Neural cell (in vitro differentiated cells): ENCODE measurements around the gene STN1. TPM values are rescaled to one million over a fixed set of nuclear protein-coding genes. Genes with fewer than 3 reads are reported as not detected.

Experiments used
- H2AFZ ChIP-seq: fragments of 200-600, 300-800 bp; sonication (generic), shearing (Covaris generic); 2 replicates; pipeline ENCODE4 v1.6.0; 2014; ENCODE audit warnings: low read depth, mild to moderate bottlenecking, antibody characterized with exemption, low read length, moderate library complexity
- H3F3A ChIP-seq: fragments of 200-600 bp; shearing (Covaris generic); 2 replicates; pipeline ENCODE4 v1.6.1; 2016; ENCODE audit warnings: mild to moderate bottlenecking, moderate library complexity, mixed read lengths, antibody characterized with exemption, low read length; ENCODE audit not compliant: insufficient read depth, poor library complexity, severe bottlenecking
- H3K27ac ChIP-seq: fragments of 200-600, 300-800 bp; sonication (generic), shearing (Covaris generic); 2 replicates; pipeline ENCODE4 v1.5.1; 2014; ENCODE audit warnings: mild to moderate bottlenecking, low read length, moderate library complexity
- H3K27me3 ChIP-seq: fragments of 300-800, 200-600 bp; sonication (generic), shearing (Covaris generic); 2 replicates; pipeline ENCODE4 v1.6.0; 2014; ENCODE audit warnings: mild to moderate bottlenecking, low read depth, low read length, moderate library complexity; ENCODE audit not compliant: insufficient read depth
- H3K36me3 ChIP-seq: fragments of 300-800, 200-600 bp; sonication (generic), shearing (Covaris generic); 2 replicates; pipeline ENCODE4 v1.5.1; 2014; ENCODE audit warnings: mild to moderate bottlenecking, antibody characterized with exemption, low read length, moderate library complexity; ENCODE audit not compliant: insufficient read depth
- H3K4me2 ChIP-seq: fragments of 300-800, 200-600 bp; sonication (generic), shearing (Covaris generic); 2 replicates; pipeline ENCODE4 v1.6.0; 2014; ENCODE audit warnings: mild to moderate bottlenecking, low read length
- H3K4me3 ChIP-seq: fragments of 300-800, 200-600 bp; sonication (generic), shearing (Covaris generic); 2 replicates; pipeline ENCODE4 v1.5.1; 2014; ENCODE audit warnings: mild to moderate bottlenecking, low read length, moderate library complexity
- H3K79me2 ChIP-seq: fragments of 200-600 bp; shearing (Covaris generic); replicated peaks from 2 replicates; pipeline ENCODE4 v1.6.0; 2014; ENCODE audit warnings: mild to moderate bottlenecking, low read length, moderate library complexity; ENCODE audit not compliant: insufficient read depth
- H3K9ac ChIP-seq: fragments of 300-800, 200-600 bp; sonication (generic), shearing (Covaris generic); 2 replicates; pipeline ENCODE4 v1.6.1; 2016; ENCODE audit warnings: mild to moderate bottlenecking, low read length, mixed read lengths
- H3K9me2 ChIP-seq: fragments of 200-600 bp; shearing (Covaris generic); 2 replicates; pipeline ENCODE4 v1.6.1; 2016; ENCODE audit warnings: mild to moderate bottlenecking, low read length, mixed read lengths; ENCODE audit not compliant: insufficient read depth
- H3K9me3 ChIP-seq: fragments of 200-600, 300-800 bp; sonication (generic), shearing (Covaris generic); 2 replicates; pipeline ENCODE4 v1.6.1; 2016; ENCODE audit warnings: mild to moderate bottlenecking, mixed run types, low read length, moderate library complexity, mixed read lengths
- H4K20me1 ChIP-seq: fragments of 200-600 bp; shearing (Covaris generic); 2 replicates; pipeline ENCODE4 v1.6.1; 2016; ENCODE audit warnings: mild to moderate bottlenecking, mixed run types; ENCODE audit not compliant: insufficient read depth
- CTCF ChIP-seq: fragments of 450-650 bp; IDR thresholded peaks from 2 replicates; pipeline ENCODE4 v1.5.1; 2014; ENCODE audit warnings: antibody characterized with exemption, mild to moderate bottlenecking, moderate library complexity; ENCODE audit not compliant: poor library complexity, severe bottlenecking
- EP300 ChIP-seq: fragments of 450-650 bp; conservative IDR thresholded peaks from 2 replicates; pipeline ENCODE4 v1.6.1; 2014; ENCODE audit warnings: antibody characterized with exemption, mild to moderate bottlenecking, moderate library complexity; ENCODE audit not compliant: poor library complexity, severe bottlenecking
- MXI1 ChIP-seq: fragments of 450-650 bp; conservative IDR thresholded peaks from 2 replicates; pipeline ENCODE4 v1.6.1; 2014; ENCODE audit warnings: antibody characterized with exemption, mild to moderate bottlenecking; ENCODE audit not compliant: poor library complexity, severe bottlenecking
- POLR2AphosphoS5 ChIP-seq: IDR thresholded peaks from 2 replicates; pipeline ENCODE4 v1.6.1; 2012
- RAD21 ChIP-seq: fragments of 450-650 bp; conservative IDR thresholded peaks from 2 replicates; pipeline ENCODE4 v1.6.1; 2014; ENCODE audit warnings: antibody characterized with exemption, mild to moderate bottlenecking, moderate library complexity
- REST ChIP-seq: IDR thresholded peaks from 2 replicates; pipeline ENCODE4 v1.6.1; 2012; ENCODE audit warnings: borderline replicate concordance
- SMC3 ChIP-seq: fragments of 450-650 bp; conservative IDR thresholded peaks from 2 replicates; pipeline ENCODE4 v1.6.1; 2014; ENCODE audit warnings: antibody characterized with exemption, mild to moderate bottlenecking, moderate library complexity; ENCODE audit not compliant: poor library complexity
- TAF1 ChIP-seq: IDR thresholded peaks from 2 replicates; pipeline ENCODE4 v1.6.1; 2012; ENCODE audit warnings: low read depth
- polyA minus RNA-seq: library from RNA; depleted of rRNA, polyadenylated mRNA; stranded (reverse); fragments of >200 nt; gene quantifications from 2 replicates; pipeline ENCODE4 v1.2.3, GENCODE V29; 2014
- polyA plus RNA-seq: library from polyadenylated mRNA; depleted of rRNA; stranded (reverse); fragments of >200 nt; gene quantifications from 2 replicates; pipeline ENCODE4 v1.2.3, GENCODE V29; 2014

Gene STN1
- polyA plus RNA-seq (8.4 and 9.4 TPM in 2 replicates), polyA minus RNA-seq (9.7 and 10.2 TPM in 2 replicates)

GRCh38 chr10:103918053-103918846 is at the start of gene STN1:
Gene STN1, minus strand, starts transcription at chr10:103918184. Its CDS starts 590 bp downstream, at chr10:103917594.
- TF ChIP-seq POLR2AphosphoS5 (peak; percentile 31), CTCF (peak; percentile 49), EP300 (no peak), TAF1 (no peak), SMC3 (no peak), MXI1 (peak; percentile 1), REST (peak; percentile 15)
- peak within 1 kb of the TSS; percentile 75 for H3K4me2 ChIP-seq
- no peaks in the 10 kb centered on the region for H3K36me3 ChIP-seq
- H3K79me2 ChIP-seq, result no peaks in the 10 kb centered on the region
- H3K27me3 ChIP-seq, result no peaks in the 10 kb centered on the region
- H3K9me3 ChIP-seq, result no peaks in the 10 kb centered on the region
- no peaks in the 10 kb centered on the region for H3F3A ChIP-seq
- H3K27ac ChIP-seq, result no peak within 1 kb of the TSS
- H3K9ac ChIP-seq, result peak within 1 kb of the TSS; percentile 58
- H2AFZ ChIP-seq, result peak within 1 kb of the TSS; percentile 93
- H3K9me2 ChIP-seq, result no peaks in the 10 kb centered on the region
- H3K4me3 ChIP-seq, result peak within 1 kb of the TSS; percentile 77
- H4K20me1 ChIP-seq, result no peaks in the 10 kb centered on the region

GRCh38 chr10:103967448-103968071 is 49.6 kb upstream of the STN1 start:
- no peak for TF ChIP-seq RAD21
- H3K4me3 ChIP-seq, result peak overlapping the region; percentile 90
- no peaks in the 10 kb centered on the region for H3F3A ChIP-seq
- H4K20me1 ChIP-seq, result no peaks in the 10 kb centered on the region
- H3K9me3 ChIP-seq, result no peaks in the 10 kb centered on the region
- peak overlapping the region; percentile 94 for H3K4me2 ChIP-seq
- H2AFZ ChIP-seq, result peak overlapping the region; percentile 21
- H3K36me3 ChIP-seq, result no peaks in the 10 kb centered on the region
- H3K27ac ChIP-seq, result no peak overlapping the region
- H3K27me3 ChIP-seq, result no peaks in the 10 kb centered on the region
- no peaks in the 10 kb centered on the region for H3K9me2 ChIP-seq
- peaks cover 21% of the 10 kb centered on the region for H3K79me2 ChIP-seq
- H3K9ac ChIP-seq, result peak overlapping the region; percentile 75
